Thymus (tissue), 11 donors: ENCODE measurements around the gene TACC3. TPM values are rescaled to one million over a fixed set of nuclear protein-coding genes. Genes with fewer than 3 reads are reported as not detected.

Source experiments
- DNase-seq, 9 donors: peaks; one replicate each; pipeline ENCODE4 v3.0.0-alpha.2; 2013; ENCODE audit warnings: low spot score in 9 of 9, low read depth in 6 of 9, missing footprints in 1 of 9
- H3K27ac ChIP-seq, 2 donors: one replicate each; pipeline ENCODE4 v1.5.1; 2013; ENCODE audit warnings: control low read depth in 1 of 2, low read depth in 1 of 2, low read length in 1 of 2, mild to moderate bottlenecking in 1 of 2, moderate library complexity in 1 of 2
- H3K27me3 ChIP-seq, 2 donors: one replicate each; pipeline ENCODE4 v1.5.1; 2013; ENCODE audit warnings: low read length in 1 of 2; ENCODE audit not compliant: control insufficient read depth in 2 of 2, insufficient read depth in 1 of 2
- H3K36me3 ChIP-seq, 2 donors: one replicate each; pipeline ENCODE4 v1.5.1; 2013; ENCODE audit warnings: low read length in 1 of 2, mild to moderate bottlenecking in 1 of 2, moderate library complexity in 1 of 2; ENCODE audit not compliant: control insufficient read depth in 2 of 2, insufficient read depth in 2 of 2
- H3K4me1 ChIP-seq, 2 donors: one replicate each; pipeline ENCODE4 v1.5.1; 2013; ENCODE audit warnings: low read length in 2 of 2; ENCODE audit not compliant: control insufficient read depth in 2 of 2, insufficient read depth in 2 of 2
- H3K4me3 ChIP-seq, 2 donors: one replicate each; pipeline ENCODE4 v1.5.1; 2013; ENCODE audit warnings: low read length in 2 of 2, control low read depth in 1 of 2, mild to moderate bottlenecking in 1 of 2
- H3K9me3 ChIP-seq, 2 donors: one replicate each; pipeline ENCODE4 v1.5.1; 2013; ENCODE audit warnings: low read length in 1 of 2, mild to moderate bottlenecking in 1 of 2; ENCODE audit not compliant: control insufficient read depth in 2 of 2, insufficient read depth in 1 of 2
- WGBS: extraction: QIAGEN DNeasy Blood & Tissue Kit; methylation state at CpG from one replicate; pipeline ENCODE4 v1.1.7; 2013; 5-methylcytosine and 5-hydroxymethylcytosine counted together
- polyA plus RNA-seq: library from polyadenylated mRNA; stranded (reverse); fragments of 200-250 nt; gene quantifications from one replicate; pipeline ENCODE4 v1.2.3, GENCODE V29; 2013
- total RNA-seq: library from RNA; stranded (reverse); fragments of 120-200 nt; gene quantifications from one replicate; pipeline ENCODE4 v1.2.4, GENCODE V29; 2013
- donor health status: healthy.

The TACC3 gene
- total and polyA plus RNA-seq, 2 donors, result 31.4 to 46.7 TPM

DNA sequence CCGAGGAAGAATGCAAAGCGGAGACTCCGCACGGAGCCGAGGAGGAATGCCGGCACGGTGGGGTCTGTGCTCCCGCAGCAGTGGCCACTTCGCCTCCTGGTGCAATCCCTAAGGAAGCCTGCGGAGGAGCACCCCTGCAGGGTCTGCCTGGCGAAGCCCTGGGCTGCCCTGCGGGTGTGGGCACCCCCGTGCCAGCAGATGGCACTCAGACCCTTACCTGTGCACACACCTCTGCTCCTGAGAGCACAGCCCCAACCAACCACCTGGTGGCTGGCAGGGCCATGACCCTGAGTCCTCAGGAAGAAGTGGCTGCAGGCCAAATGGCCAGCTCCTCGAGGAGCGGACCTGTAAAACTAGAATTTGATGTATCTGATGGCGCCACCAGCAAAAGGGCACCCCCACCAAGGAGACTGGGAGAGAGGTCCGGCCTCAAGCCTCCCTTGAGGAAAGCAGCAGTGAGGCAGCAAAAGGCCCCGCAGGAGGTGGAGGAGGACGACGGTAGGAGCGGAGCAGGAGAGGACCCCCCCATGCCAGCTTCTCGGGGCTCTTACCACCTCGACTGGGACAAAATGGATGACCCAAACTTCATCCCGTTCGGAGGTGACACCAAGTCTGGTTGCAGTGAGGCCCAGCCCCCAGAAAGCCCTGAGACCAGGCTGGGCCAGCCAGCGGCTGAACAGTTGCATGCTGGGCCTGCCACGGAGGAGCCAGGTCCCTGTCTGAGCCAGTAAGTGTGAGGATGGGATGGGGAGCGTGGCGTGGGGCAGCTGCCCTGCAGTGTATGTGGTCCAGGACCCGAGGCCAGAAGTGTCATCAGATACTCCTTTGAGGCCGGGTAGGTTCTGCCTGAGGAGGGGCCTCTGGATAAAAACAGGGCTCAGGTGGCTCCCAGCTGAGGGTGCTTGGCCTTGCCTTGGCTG is 7.0 kb downstream of the TACC3 start:
- Histone ChIP-seq H3K4me3 (no peak overlapping the region), H3K27me3 (no peaks in the 10 kb centered on the region), H3K27ac (no peak overlapping the region), H3K36me3 (peaks cover 73 to 90% of the 10 kb centered on the region in 2 donors), H3K4me1 (peaks cover 9 to 17% of the 10 kb centered on the region in 2 donors), H3K9me3 (no peaks in the 10 kb centered on the region)
- WGBS, result 97% methylated on average over 31 of the region's 31 CpGs
- DNase-seq, result no peak

DNA sequence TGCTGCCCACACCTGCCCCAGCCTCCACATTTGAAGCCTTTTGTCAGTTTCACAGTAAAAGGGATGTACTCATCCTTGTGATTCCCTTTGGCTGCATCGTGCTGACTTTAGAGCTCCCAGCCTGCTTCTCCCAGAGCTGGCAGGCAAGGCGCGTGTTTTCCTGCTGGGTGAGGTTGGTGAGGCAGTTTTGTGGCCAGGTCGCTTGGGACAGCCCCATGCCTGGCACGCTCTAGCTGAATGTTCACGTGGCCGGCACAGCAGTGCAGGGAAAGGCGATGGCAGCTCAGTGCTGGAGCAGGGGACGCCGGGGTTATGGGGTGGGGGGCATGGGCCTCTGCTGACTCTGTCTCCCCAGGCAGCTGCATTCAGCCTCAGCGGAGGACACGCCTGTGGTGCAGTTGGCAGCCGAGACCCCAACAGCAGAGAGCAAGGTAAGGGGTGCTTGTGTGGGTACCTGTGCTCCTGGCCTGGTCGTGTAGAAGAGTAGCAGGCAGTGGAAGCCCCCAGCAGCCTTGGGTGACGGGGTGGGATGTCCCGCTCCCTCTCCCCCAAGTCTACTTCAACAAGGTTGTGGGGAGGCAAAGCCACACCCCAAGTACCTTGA is 9.3 kb downstream of the TACC3 start:
- H3K4me1 ChIP-seq, result peaks cover 6 to 8% of the 10 kb centered on the region in 2 donors
- peaks cover 84 to 94% of the 10 kb centered on the region in 2 donors for H3K36me3 ChIP-seq
- no peak for DNase-seq
- H3K27me3 ChIP-seq, result no peaks in the 10 kb centered on the region
- H3K4me3 ChIP-seq, result no peak overlapping the region
- 94% methylated on average over 16 of the region's 16 CpGs for WGBS
- no peak overlapping the region for H3K27ac ChIP-seq
- peaks cover 3 to 10% of the 10 kb centered on the region in 2 donors for H3K9me3 ChIP-seq

DNA sequence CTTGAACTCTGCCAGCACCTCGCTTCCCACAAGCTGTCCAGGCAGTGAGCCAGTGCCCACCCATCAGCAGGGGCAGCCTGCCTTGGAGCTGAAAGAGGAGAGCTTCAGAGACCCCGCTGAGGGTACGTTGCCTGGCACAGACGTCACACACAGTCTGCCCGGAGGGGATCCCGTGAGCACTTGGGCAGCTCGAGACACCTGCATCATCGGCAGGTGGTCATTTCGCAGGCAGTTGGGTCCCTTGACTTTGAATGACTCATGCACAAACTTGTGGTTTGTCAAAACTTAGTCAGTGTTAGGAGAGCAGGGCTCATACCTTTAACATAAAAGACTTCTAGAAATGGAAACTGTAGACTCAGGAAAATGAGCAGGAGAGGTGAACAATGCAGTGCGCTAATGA is 9.9 kb downstream of the TACC3 start:
- Histone ChIP-seq H3K27ac (no peak overlapping the region), H3K9me3 (peaks cover 7 to 15% of the 10 kb centered on the region in 2 donors), H3K27me3 (no peaks in the 10 kb centered on the region), H3K4me1 (peaks cover 3 to 4% of the 10 kb centered on the region in 2 donors), H3K36me3 (peaks cover 88 to 94% of the 10 kb centered on the region in 2 donors), H3K4me3 (no peak overlapping the region)
- 94% methylated on average over 10 of the region's 10 CpGs for WGBS
- DNase-seq, result no peak

DNA sequence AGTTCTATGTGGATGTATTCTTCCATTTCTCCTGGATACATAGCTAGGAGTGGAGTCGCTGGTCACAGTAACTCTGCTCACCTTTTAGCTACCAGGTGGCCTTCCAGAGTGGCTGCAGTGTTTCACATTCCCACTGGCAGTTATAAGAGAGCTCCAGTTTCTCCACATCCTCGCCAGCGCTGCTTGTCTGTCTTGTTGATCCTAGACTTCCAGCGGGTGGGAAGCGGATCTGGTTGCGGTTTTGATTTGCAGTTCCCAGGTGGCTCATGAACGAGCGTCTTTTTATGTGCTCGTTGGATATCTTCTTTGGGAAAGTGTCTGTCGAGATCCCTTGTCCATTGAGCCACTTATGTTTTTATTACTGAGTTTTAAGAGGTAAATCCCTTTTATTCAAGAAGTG is 11.6 kb downstream of the TACC3 start:
- Histone ChIP-seq H3K27ac (no peak overlapping the region), H3K27me3 (peaks cover 0 to 2% of the 10 kb centered on the region in 2 donors), H3K4me1 (no peaks in the 10 kb centered on the region), H3K9me3 (peaks cover 21 to 30% of the 10 kb centered on the region in 2 donors), H3K4me3 (no peak overlapping the region), H3K36me3 (peaks cover 94 to 95% of the 10 kb centered on the region in 2 donors)
- no peak for DNase-seq
- WGBS, result 93% methylated on average over 10 of the region's 10 CpGs

DNA sequence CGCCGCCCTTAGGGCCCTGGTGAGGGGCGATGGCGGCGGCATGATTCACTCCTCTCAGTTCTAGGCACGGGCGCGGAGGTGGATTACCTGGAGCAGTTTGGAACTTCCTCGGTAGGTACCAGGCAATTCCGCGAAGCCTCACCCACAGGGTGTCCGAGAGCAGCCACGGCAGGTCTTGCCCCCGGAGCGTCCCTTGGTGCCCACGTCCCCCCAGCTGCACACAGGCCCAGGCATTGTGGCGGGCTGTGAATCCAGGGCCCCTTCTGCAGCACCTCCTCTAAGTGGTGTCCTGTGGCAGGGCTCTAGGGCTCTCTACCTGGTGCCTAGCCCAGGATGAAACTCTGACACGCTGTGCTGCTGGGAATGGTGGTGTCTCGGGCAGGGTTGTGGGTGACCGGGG is 13.9 kb downstream of the TACC3 start:
- Histone ChIP-seq H3K27me3 (peaks cover 0 to 2% of the 10 kb centered on the region in 2 donors), H3K4me1 (no peaks in the 10 kb centered on the region), H3K9me3 (peaks cover 26 to 45% of the 10 kb centered on the region in 2 donors), H3K27ac (no peak overlapping the region), H3K4me3 (no peak overlapping the region), H3K36me3 (peaks cover 94 to 98% of the 10 kb centered on the region in 2 donors)
- no peak for DNase-seq
- 93% methylated on average over 20 of the region's 20 CpGs for WGBS

DNA sequence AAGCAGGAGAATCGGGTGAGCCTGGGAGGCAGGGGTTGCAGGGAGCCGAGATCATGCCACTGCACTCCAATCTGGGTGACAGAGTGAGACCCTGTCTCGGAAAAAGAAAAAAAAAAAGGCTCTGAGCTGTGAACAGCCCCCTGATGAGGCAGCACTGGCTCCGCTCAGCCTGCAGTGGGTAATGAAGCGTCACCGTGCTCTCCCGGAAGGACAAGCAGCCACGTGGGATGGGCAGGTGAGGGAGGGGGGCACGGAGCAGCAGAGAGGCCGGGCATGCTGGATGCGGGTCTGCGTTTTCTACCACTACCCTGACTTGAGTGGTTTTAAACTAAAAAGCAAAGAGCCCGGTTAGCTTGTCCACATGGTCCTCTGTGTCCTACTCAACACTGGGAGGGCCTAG is 15.5 kb downstream of the TACC3 start:
- peaks cover 95 to 98% of the 10 kb centered on the region in 2 donors for H3K36me3 ChIP-seq
- H3K9me3 ChIP-seq, result peaks cover 26 to 45% of the 10 kb centered on the region in 2 donors
- no peak overlapping the region for H3K27ac ChIP-seq
- no peak overlapping the region for H3K4me3 ChIP-seq
- no peaks in the 10 kb centered on the region for H3K4me1 ChIP-seq
- H3K27me3 ChIP-seq, result peaks cover 0 to 2% of the 10 kb centered on the region in 2 donors
- WGBS, result 94% methylated on average over 13 of the region's 13 CpGs
- no peak for DNase-seq

DNA sequence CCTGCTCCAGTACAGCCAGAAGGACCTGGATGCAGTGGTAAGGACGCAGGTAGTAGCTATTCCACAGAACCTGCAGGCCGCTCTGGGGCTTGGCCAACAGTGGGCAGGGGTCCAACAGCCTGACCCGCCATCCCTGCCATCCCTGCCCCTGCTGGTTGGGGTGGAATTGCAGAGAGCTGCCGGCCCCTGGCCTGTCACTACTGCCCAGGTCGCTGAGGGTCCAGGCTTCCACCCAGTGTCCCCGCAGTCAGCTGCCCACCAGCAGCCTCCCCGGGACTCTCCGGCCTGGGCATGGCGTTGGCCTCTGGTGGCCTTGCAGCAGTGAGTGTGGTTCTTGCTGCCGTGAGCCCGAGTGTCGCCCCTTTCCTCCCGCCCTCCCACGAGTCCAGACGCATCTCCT is 16.3 kb downstream of the TACC3 start:
- peaks cover 26 to 45% of the 10 kb centered on the region in 2 donors for H3K9me3 ChIP-seq
- H3K36me3 ChIP-seq, result peaks cover 96 to 99% of the 10 kb centered on the region in 2 donors
- peaks cover 0 to 2% of the 10 kb centered on the region in 2 donors for H3K27me3 ChIP-seq
- DNase-seq, result no peak
- no peak overlapping the region for H3K4me3 ChIP-seq
- no peaks in the 10 kb centered on the region for H3K4me1 ChIP-seq
- WGBS, result 99% methylated on average over 15 of the region's 15 CpGs
- H3K27ac ChIP-seq, result no peak overlapping the region

DNA sequence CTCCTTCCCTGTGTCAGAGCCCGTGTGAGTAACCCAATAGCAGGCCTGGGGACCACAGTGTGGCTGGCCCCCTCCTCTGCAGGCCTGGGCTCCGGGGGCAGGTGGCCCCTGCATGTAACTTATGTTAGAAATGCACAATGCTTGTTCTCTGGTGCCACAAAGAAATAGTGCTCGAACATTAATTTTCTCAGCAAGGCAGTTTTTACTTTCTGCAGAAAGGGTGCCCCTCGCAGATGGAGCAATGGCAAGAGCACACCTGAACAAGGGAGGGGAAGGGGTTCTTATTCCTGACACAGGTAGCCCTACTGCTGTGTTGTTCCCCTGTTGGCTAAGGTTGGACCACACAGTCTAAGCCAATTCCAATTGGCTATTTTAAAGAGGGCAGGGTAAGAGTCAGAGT is 17.1 kb downstream of the TACC3 start:
- peaks cover 0 to 2% of the 10 kb centered on the region in 2 donors for H3K27me3 ChIP-seq
- no peaks in the 10 kb centered on the region for H3K4me1 ChIP-seq
- DNase-seq, result no peak
- peaks cover 26 to 45% of the 10 kb centered on the region in 2 donors for H3K9me3 ChIP-seq
- H3K27ac ChIP-seq, result no peak overlapping the region
- H3K4me3 ChIP-seq, result no peak overlapping the region
- WGBS, result 98% methylated on average over 4 of the region's 4 CpGs
- peaks cover 92 to 94% of the 10 kb centered on the region in 2 donors for H3K36me3 ChIP-seq

DNA sequence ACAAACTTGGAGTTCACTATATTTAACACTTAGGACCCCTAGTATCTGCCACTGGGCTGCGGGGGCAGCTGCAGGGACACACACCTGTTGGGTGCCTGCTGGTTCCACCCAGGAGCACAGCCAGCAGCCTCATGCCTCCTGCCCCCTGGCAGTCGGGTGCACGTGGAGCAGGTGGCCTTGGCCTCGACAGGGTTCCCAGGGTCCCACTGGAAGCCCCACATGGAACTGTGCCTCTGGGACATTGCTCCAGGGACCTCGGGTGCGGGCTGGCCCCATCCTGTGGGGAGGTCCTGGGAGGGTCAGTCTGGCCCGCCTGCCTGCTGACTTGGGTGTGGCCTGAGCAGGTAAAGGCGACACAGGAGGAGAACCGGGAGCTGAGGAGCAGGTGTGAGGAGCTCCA is 18.0 kb downstream of the TACC3 start:
- WGBS, result 99% methylated on average over 9 of the region's 9 CpGs
- H3K9me3 ChIP-seq, result peaks cover 26 to 45% of the 10 kb centered on the region in 2 donors
- no peaks in the 10 kb centered on the region for H3K4me1 ChIP-seq
- no peak for DNase-seq
- H3K27me3 ChIP-seq, result peaks cover 0 to 2% of the 10 kb centered on the region in 2 donors
- H3K4me3 ChIP-seq, result no peak overlapping the region
- H3K27ac ChIP-seq, result no peak overlapping the region
- peaks cover 93 to 96% of the 10 kb centered on the region in 2 donors for H3K36me3 ChIP-seq
